ENCODE results near the gene SGCD. TPM values are rescaled to one million over a fixed set of nuclear protein-coding genes. Genes with fewer than 3 reads are reported as not detected.

The SGCD gene
- total RNA-seq, 1 experiment from 2014 or later: not detected

DNA sequence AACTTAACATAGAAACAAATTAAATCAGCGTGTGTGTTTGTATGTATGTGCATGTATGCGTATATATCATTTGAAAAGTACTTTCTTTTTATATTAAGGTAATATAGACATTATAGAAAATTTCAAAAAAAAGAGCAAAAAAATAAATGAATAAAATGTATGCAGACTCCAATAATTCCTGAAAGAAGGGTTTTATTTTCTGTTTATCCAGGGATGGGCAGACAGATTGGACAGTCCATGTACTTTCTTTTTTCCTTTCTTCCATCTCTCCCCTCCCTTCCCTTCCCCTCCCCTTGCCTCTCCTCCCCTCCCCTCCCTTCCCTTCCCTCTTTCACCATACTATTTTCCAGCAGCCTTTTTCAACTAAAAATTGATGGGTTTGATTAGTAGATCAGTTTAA, 123.8 kb downstream of the SGCD start:
- POLR2A ChIA-PET: no interaction called here
- ATAC-seq: no peak
- H3K9me3 ChIP-seq (ENCODE audit: control insufficient read depth, insufficient read depth, low read depth, low read length): no peaks in the 10 kb centered on the region
- in situ Hi-C loops (cut with HindIII; ENCODE audit: low pct_unique_long_range_greater_than_20kb, low sequenced_read_pairs): no loop called here
- H3K27me3 ChIP-seq (ENCODE audit: control insufficient read depth, insufficient read depth, low read length): no peaks in the 10 kb centered on the region
- no peaks in the 10 kb centered on the region for H3K36me3 ChIP-seq (ENCODE audit: control insufficient read depth, insufficient read depth, low read length)
- intact Hi-C loops (cut with micrococcal nuclease; ENCODE audit: unreplicated experiment): no loop called here
- H3K27ac ChIP-seq (ENCODE audit: low read length): no peak overlapping the region
- TF ChIP-seq, protein P1, sequence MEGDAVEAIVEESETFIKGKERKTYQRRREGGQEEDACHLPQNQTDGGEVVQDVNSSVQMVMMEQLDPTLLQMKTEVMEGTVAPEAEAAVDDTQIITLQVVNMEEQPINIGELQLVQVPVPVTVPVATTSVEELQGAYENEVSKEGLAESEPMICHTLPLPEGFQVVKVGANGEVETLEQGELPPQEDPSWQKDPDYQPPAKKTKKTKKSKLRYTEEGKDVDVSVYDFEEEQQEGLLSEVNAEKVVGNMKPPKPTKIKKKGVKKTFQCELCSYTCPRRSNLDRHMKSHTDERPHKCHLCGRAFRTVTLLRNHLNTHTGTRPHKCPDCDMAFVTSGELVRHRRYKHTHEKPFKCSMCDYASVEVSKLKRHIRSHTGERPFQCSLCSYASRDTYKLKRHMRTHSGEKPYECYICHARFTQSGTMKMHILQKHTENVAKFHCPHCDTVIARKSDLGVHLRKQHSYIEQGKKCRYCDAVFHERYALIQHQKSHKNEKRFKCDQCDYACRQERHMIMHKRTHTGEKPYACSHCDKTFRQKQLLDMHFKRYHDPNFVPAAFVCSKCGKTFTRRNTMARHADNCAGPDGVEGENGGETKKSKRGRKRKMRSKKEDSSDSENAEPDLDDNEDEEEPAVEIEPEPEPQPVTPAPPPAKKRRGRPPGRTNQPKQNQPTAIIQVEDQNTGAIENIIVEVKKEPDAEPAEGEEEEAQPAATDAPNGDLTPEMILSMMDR (IDR thresholded peaks at IDR 0.05): no peak
- TF ChIP-seq TCF7L2 (IDR thresholded peaks at IDR 0.05; ENCODE audit: low read depth, low read length) (no peak), POLR2AphosphoS5 (IDR thresholded peaks at IDR 0.05; ENCODE audit: low read depth, low read length) (no peak), SIN3A (IDR thresholded peaks at IDR 0.05; ENCODE audit: borderline replicate concordance, insufficient read depth, low read depth, low read length) (no peak)
- TF ChIP-seq, protein P2, sequence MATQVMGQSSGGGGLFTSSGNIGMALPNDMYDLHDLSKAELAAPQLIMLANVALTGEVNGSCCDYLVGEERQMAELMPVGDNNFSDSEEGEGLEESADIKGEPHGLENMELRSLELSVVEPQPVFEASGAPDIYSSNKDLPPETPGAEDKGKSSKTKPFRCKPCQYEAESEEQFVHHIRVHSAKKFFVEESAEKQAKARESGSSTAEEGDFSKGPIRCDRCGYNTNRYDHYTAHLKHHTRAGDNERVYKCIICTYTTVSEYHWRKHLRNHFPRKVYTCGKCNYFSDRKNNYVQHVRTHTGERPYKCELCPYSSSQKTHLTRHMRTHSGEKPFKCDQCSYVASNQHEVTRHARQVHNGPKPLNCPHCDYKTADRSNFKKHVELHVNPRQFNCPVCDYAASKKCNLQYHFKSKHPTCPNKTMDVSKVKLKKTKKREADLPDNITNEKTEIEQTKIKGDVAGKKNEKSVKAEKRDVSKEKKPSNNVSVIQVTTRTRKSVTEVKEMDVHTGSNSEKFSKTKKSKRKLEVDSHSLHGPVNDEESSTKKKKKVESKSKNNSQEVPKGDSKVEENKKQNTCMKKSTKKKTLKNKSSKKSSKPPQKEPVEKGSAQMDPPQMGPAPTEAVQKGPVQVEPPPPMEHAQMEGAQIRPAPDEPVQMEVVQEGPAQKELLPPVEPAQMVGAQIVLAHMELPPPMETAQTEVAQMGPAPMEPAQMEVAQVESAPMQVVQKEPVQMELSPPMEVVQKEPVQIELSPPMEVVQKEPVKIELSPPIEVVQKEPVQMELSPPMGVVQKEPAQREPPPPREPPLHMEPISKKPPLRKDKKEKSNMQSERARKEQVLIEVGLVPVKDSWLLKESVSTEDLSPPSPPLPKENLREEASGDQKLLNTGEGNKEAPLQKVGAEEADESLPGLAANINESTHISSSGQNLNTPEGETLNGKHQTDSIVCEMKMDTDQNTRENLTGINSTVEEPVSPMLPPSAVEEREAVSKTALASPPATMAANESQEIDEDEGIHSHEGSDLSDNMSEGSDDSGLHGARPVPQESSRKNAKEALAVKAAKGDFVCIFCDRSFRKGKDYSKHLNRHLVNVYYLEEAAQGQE (IDR thresholded peaks at IDR 0.05; ENCODE audit: insufficient read depth in 1 of 2, low read depth in 2 of 2, low read length in 1 of 2): no peak
- CTCF ChIA-PET: no interaction called here
- no TSS peak for BruUV-seq (replicated peaks)
- no peaks in the 10 kb centered on the region for H3K4me1 ChIP-seq (ENCODE audit: control insufficient read depth, insufficient read depth, low read length)
- DNase-seq (ENCODE audit: low read depth, low spot score): no peak
- no peak overlapping the region for H3K4me3 ChIP-seq (ENCODE audit: low read depth in 2 of 2, low read length in 2 of 2)

DNA sequence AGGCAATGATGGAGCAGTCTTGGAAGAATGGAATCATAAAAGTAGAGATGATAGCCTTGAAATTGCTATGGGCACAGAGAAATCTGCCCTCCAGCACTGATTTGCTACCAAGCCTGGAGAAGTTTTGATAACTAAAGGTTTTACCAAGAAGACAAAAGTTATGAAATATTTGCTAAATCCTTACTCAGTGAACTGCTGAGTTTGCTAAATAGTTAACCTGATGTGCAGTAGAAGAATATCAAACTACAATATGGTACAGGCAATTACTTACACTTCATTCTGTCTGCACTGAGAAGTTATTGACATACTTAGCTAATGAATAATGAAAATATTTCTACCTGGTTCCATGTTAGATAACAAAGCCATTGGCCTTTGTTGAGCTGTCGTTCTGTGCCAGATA, 124.5 kb downstream of the SGCD start:
- DNase-seq (ENCODE audit: low read depth, low spot score): no peak
- BruUV-seq (replicated peaks): no TSS peak
- H3K27me3 ChIP-seq (ENCODE audit: control insufficient read depth, insufficient read depth, low read length): no peaks in the 10 kb centered on the region
- POLR2A ChIA-PET: no interaction called here
- CTCF ChIA-PET: no interaction called here
- no peaks in the 10 kb centered on the region for H3K36me3 ChIP-seq (ENCODE audit: control insufficient read depth, insufficient read depth, low read length)
- in situ Hi-C loops (cut with HindIII; ENCODE audit: low pct_unique_long_range_greater_than_20kb, low sequenced_read_pairs): no loop called here
- no peaks in the 10 kb centered on the region for H3K4me1 ChIP-seq (ENCODE audit: control insufficient read depth, insufficient read depth, low read length)
- ATAC-seq: no peak
- no peak overlapping the region for H3K27ac ChIP-seq (ENCODE audit: low read length)
- TF ChIP-seq, protein P1 (IDR thresholded peaks at IDR 0.05): no peak
- TF ChIP-seq POLR2AphosphoS5 (IDR thresholded peaks at IDR 0.05; ENCODE audit: low read depth, low read length) (no peak), TCF7L2 (IDR thresholded peaks at IDR 0.05; ENCODE audit: low read depth, low read length) (no peak), SIN3A (IDR thresholded peaks at IDR 0.05; ENCODE audit: borderline replicate concordance, insufficient read depth, low read depth, low read length) (no peak)
- TF ChIP-seq, protein P2 (IDR thresholded peaks at IDR 0.05; ENCODE audit: insufficient read depth in 1 of 2, low read depth in 2 of 2, low read length in 1 of 2): no peak
- H3K9me3 ChIP-seq (ENCODE audit: control insufficient read depth, insufficient read depth, low read depth, low read length): no peaks in the 10 kb centered on the region
- no peak overlapping the region for H3K4me3 ChIP-seq (ENCODE audit: low read depth in 2 of 2, low read length in 2 of 2)
- intact Hi-C loops (cut with micrococcal nuclease; ENCODE audit: unreplicated experiment): no loop called here

All from Panc1 (cell line).